ENCODE results near the gene LIX1.

LIX1 gene

DNA sequence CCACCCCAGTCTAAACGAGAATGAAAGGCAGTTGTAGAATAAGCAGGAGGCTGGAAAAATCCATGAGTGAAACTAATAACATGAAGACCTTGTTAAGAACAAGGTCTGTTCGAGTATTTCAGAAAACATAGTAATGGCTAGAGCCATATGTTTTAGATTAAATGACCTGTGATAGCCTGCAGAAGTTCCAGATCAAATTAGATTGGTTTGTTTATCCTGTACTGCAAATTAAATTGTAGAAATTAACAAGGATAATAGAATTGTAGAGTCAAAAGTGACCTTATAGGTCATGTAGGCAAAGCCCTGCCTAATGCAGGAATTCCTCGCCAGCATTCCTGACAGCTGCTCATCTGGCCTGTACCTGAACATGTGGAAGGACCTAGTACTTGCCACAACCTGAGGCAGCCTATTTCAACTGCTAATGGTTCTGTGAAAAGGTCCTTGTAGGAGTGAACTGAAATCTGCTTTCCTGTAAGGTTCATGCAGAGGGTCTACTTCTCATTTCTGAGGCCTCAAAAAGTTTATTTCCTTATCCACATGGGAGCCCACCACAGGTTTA is 17.2 kb downstream of the LIX1 start:
- Histone ChIP-seq H3K36me3 (ENCODE audit: control insufficient read depth in 2 of 2, insufficient read depth in 1 of 2, low read length in 2 of 2) (no peaks in the 10 kb centered on the region), H3K4me3 (ENCODE audit: low read depth, low read length) (no peak overlapping the region), H3K27ac (ENCODE audit: extremely low read depth, low read depth, low read length) (no peak overlapping the region), H3K4me1 (ENCODE audit: control insufficient read depth, insufficient read depth, low read length) (no peaks in the 10 kb centered on the region), H3K9me3 (ENCODE audit: control insufficient read depth, insufficient read depth, low read depth, low read length) (no peaks in the 10 kb centered on the region)
- TF ChIP-seq KLF7 (tag by site-specific recombination; IDR thresholded peaks at IDR 0.05; ENCODE audit: borderline replicate concordance) (no peak), ZIC2 (tag by site-specific recombination; IDR thresholded peaks at IDR 0.05) (no peak), ZNF2 (tag by site-specific recombination; IDR thresholded peaks at IDR 0.05) (no peak), MYNN (tag by site-specific recombination; IDR thresholded peaks at IDR 0.05; ENCODE audit: borderline replicate concordance) (no peak), ZNF416 (tag by site-specific recombination; IDR thresholded peaks at IDR 0.05) (no peak), ZNF645 (tag by site-specific recombination; IDR thresholded peaks at IDR 0.05) (no peak), ZNF701 (tag by site-specific recombination; IDR thresholded peaks at IDR 0.05) (no peak), ZNF571 (tag by site-specific recombination; IDR thresholded peaks at IDR 0.05) (no peak), ZNF18 (tag by site-specific recombination; IDR thresholded peaks at IDR 0.05) (no peak), ZNF132 (tag by site-specific recombination; IDR thresholded peaks at IDR 0.05; ENCODE audit: borderline replicate concordance) (no peak), ZSCAN23 (tag by site-specific recombination; IDR thresholded peaks at IDR 0.05) (no peak), OVOL3 (tag by site-specific recombination; IDR thresholded peaks at IDR 0.05) (no peak), SP7 (tag by site-specific recombination; IDR thresholded peaks at IDR 0.05) (no peak)
- TF ChIP-seq, protein P1, sequence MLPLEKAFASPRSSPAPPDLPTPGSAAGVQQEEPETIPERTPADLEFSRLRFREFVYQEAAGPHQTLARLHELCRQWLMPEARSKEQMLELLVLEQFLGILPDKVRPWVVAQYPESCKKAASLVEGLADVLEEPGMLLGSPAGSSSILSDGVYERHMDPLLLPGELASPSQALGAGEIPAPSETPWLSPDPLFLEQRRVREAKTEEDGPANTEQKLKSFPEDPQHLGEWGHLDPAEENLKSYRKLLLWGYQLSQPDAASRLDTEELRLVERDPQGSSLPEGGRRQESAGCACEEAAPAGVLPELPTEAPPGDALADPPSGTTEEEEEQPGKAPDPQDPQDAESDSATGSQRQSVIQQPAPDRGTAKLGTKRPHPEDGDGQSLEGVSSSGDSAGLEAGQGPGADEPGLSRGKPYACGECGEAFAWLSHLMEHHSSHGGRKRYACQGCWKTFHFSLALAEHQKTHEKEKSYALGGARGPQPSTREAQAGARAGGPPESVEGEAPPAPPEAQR (tag by site-specific recombination; IDR thresholded peaks at IDR 0.05) = no peak
- CTCF ChIA-PET = interaction anchor here (0.7 kb wide), 1 partner anchor 16 kb away, joined by 3 read pairs; no protein-coding TSS in a partner anchor
- POLR2A ChIA-PET = no interaction called here

DNA sequence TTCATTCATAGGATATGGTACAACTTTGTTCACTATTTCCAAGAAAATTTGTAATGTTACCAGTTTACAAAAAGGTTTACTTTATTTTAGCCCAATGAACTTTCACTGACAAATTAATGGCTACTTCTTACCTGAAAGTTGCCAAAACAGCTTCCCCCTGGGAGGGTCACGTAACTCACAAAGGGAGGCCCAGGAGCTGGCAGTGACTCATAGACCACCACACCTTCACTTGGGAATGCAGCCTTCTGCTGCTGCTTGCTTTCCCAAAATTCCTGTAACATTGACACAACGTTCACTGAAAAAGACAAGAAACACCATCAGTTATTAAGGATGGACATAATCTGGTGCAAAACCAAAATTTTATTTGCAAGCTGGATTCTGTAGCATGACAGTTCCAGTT is 18.1 kb downstream of the LIX1 start:
- no peak overlapping the region for H3K27ac ChIP-seq (ENCODE audit: extremely low read depth, low read depth, low read length)
- H3K4me1 ChIP-seq (ENCODE audit: control insufficient read depth, insufficient read depth, low read length) = no peaks in the 10 kb centered on the region
- H3K9me3 ChIP-seq (ENCODE audit: control insufficient read depth, insufficient read depth, low read depth, low read length) = no peaks in the 10 kb centered on the region
- POLR2A ChIA-PET = no interaction called here
- no peak overlapping the region for H3K4me3 ChIP-seq (ENCODE audit: low read depth, low read length)
- CTCF ChIA-PET = interaction anchor here (0.7 kb wide), 2 partner anchors 17 to 256 kb away, joined by 3 read pairs; no protein-coding TSS in a partner anchor
- no peaks in the 10 kb centered on the region for H3K36me3 ChIP-seq (ENCODE audit: control insufficient read depth in 2 of 2, insufficient read depth in 1 of 2, low read length in 2 of 2)
- TF ChIP-seq ZNF292 (tag by site-specific recombination; IDR thresholded peaks at IDR 0.05; ENCODE audit: borderline replicate concordance, low read depth) (no peak), ZNF146 (tag by site-specific recombination; IDR thresholded peaks at IDR 0.05) (no peak), ZNF792 (tag by site-specific recombination; IDR thresholded peaks at IDR 0.05) (no peak), OVOL3 (tag by site-specific recombination; IDR thresholded peaks at IDR 0.05) (no peak), ZBTB17 (tag by site-specific recombination; IDR thresholded peaks at IDR 0.05) (no peak), ZXDB (tag by site-specific recombination; IDR thresholded peaks at IDR 0.05) (no peak), KLF1 (tag by site-specific recombination; IDR thresholded peaks at IDR 0.05) (no peak), MEIS1 (CRISPR knock-in tag; IDR thresholded peaks at IDR 0.05; ENCODE audit: borderline replicate concordance) (no peak), ZSCAN16 (tag by site-specific recombination; IDR thresholded peaks at IDR 0.05) (no peak), ZNF391 (tag by site-specific recombination; IDR thresholded peaks at IDR 0.05; ENCODE audit: borderline replicate concordance, low read depth) (no peak), ZNF202 (tag by site-specific recombination; IDR thresholded peaks at IDR 0.05; ENCODE audit: borderline replicate concordance) (no peak)
- TF ChIP-seq, protein P2, sequence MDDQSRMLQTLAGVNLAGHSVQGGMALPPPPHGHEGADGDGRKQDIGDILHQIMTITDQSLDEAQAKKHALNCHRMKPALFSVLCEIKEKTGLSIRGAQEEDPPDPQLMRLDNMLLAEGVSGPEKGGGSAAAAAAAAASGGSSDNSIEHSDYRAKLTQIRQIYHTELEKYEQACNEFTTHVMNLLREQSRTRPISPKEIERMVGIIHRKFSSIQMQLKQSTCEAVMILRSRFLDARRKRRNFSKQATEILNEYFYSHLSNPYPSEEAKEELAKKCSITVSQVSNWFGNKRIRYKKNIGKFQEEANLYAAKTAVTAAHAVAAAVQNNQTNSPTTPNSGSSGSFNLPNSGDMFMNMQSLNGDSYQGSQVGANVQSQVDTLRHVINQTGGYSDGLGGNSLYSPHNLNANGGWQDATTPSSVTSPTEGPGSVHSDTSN (CRISPR knock-in tag; IDR thresholded peaks at IDR 0.05) = no peak
- TF ChIP-seq, protein P3, sequence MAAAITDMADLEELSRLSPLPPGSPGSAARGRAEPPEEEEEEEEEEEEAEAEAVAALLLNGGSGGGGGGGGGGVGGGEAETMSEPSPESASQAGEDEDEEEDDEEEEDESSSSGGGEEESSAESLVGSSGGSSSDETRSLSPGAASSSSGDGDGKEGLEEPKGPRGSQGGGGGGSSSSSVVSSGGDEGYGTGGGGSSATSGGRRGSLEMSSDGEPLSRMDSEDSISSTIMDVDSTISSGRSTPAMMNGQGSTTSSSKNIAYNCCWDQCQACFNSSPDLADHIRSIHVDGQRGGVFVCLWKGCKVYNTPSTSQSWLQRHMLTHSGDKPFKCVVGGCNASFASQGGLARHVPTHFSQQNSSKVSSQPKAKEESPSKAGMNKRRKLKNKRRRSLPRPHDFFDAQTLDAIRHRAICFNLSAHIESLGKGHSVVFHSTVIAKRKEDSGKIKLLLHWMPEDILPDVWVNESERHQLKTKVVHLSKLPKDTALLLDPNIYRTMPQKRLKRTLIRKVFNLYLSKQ (tag by site-specific recombination; IDR thresholded peaks at IDR 0.05; ENCODE audit: borderline replicate concordance) = no peak
- TF ChIP-seq, protein P4, sequence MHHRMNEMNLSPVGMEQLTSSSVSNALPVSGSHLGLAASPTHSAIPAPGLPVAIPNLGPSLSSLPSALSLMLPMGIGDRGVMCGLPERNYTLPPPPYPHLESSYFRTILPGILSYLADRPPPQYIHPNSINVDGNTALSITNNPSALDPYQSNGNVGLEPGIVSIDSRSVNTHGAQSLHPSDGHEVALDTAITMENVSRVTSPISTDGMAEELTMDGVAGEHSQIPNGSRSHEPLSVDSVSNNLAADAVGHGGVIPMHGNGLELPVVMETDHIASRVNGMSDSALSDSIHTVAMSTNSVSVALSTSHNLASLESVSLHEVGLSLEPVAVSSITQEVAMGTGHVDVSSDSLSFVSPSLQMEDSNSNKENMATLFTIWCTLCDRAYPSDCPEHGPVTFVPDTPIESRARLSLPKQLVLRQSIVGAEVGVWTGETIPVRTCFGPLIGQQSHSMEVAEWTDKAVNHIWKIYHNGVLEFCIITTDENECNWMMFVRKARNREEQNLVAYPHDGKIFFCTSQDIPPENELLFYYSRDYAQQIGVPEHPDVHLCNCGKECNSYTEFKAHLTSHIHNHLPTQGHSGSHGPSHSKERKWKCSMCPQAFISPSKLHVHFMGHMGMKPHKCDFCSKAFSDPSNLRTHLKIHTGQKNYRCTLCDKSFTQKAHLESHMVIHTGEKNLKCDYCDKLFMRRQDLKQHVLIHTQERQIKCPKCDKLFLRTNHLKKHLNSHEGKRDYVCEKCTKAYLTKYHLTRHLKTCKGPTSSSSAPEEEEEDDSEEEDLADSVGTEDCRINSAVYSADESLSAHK (tag by site-specific recombination; IDR thresholded peaks at IDR 0.05) = no peak
